Neuronal stem cell (in vitro differentiated cells): ENCODE data around the gene DNAAF8.

ENCODE experiments used
- DNase-seq: peaks from one replicate; pipeline ENCODE4 v3.0.0-alpha.2; 2013; ENCODE audit warnings: low spot score
- H2AFZ ChIP-seq: one replicate; pipeline ENCODE4 v1.6.1; 2013; ENCODE audit warnings: mild to moderate bottlenecking, low read length, inconsistent platforms
- H2AK5ac ChIP-seq: 2 replicates; pipeline ENCODE4 v1.6.1; 2013; ENCODE audit warnings: low read depth, mild to moderate bottlenecking, inconsistent platforms, low read length, moderate library complexity, mixed read lengths
- H2BK120ac ChIP-seq: 2 replicates; pipeline ENCODE4 v1.6.1; 2013; ENCODE audit warnings: low read depth, mild to moderate bottlenecking, inconsistent platforms, low read length, moderate library complexity, mixed read lengths
- H2BK12ac ChIP-seq: one replicate; pipeline ENCODE4 v1.6.1; 2013; ENCODE audit warnings: low read length, inconsistent platforms
- H2BK15ac ChIP-seq: 2 replicates; pipeline ENCODE4 v1.6.1; 2013; ENCODE audit warnings: mild to moderate bottlenecking, low read length, inconsistent platforms, mixed read lengths
- H2BK5ac ChIP-seq: one replicate; pipeline ENCODE4 v1.6.1; 2013; ENCODE audit warnings: inconsistent platforms, mild to moderate bottlenecking, low read length, moderate library complexity
- H3K14ac ChIP-seq: one replicate; pipeline ENCODE4 v1.6.1; 2013; ENCODE audit warnings: low read length, inconsistent platforms
- H3K18ac ChIP-seq: 2 replicates; pipeline ENCODE4 v1.6.1; 2013; ENCODE audit warnings: low read length, inconsistent platforms
- H3K23ac ChIP-seq: 2 replicates; pipeline ENCODE4 v1.6.1; 2013; ENCODE audit warnings: low read depth, mild to moderate bottlenecking, mixed read lengths, low read length, inconsistent platforms; ENCODE audit not compliant: poor library complexity
- H3K27ac ChIP-seq: replicated peaks from 3 replicates; pipeline ENCODE4 v1.5.1; 2013; ENCODE audit warnings: low read length, inconsistent platforms
- H3K27me3 ChIP-seq, 3 experiments: 2 replicates each; pipeline ENCODE4 v1.6.1; 2013; ENCODE audit warnings: low read length in 3 of 3, mild to moderate bottlenecking in 2 of 3, inconsistent platforms in 1 of 3, low read depth in 1 of 3, mixed read lengths in 1 of 3, moderate library complexity in 1 of 3; ENCODE audit not compliant: control insufficient read depth in 3 of 3, insufficient read depth in 3 of 3
- H3K36me3 ChIP-seq, 2 donors: replicated peaks in 1 of 2; 2 replicates each; pipeline ENCODE4 v1.6.1; 2013; ENCODE audit warnings: low read length in 2 of 2; ENCODE audit not compliant: control insufficient read depth in 2 of 2, insufficient read depth in 2 of 2
- H3K4ac ChIP-seq: 2 replicates; pipeline ENCODE4 v1.6.1; 2013; ENCODE audit warnings: inconsistent platforms, mild to moderate bottlenecking, low read length, moderate library complexity
- H3K4me1 ChIP-seq, 2 donors: 1 replicate in 1 of 2; 2 replicates in 1 of 2; pipeline ENCODE4 v1.6.1; 2013; ENCODE audit warnings: low read length in 2 of 2, low read depth in 1 of 2; ENCODE audit not compliant: control insufficient read depth in 2 of 2, insufficient read depth in 1 of 2
- H3K4me2 ChIP-seq: one replicate; pipeline ENCODE4 v1.6.1; 2013; ENCODE audit warnings: mild to moderate bottlenecking, low read length, inconsistent platforms; ENCODE audit not compliant: insufficient read depth, poor library complexity, severe bottlenecking
- H3K4me3 ChIP-seq, 2 donors: 2 replicates each; pipeline ENCODE4 v1.5.1; 2013; ENCODE audit warnings: low read length in 2 of 2, mild to moderate bottlenecking in 2 of 2, inconsistent platforms in 1 of 2, moderate library complexity in 1 of 2
- H3K79me1 ChIP-seq: one replicate; pipeline ENCODE4 v1.6.1; 2013; ENCODE audit warnings: low read depth, mild to moderate bottlenecking, inconsistent platforms, low read length, moderate library complexity
- H3K9ac ChIP-seq: one replicate; pipeline ENCODE4 v1.6.1; 2013; ENCODE audit warnings: mild to moderate bottlenecking, low read depth, low read length, inconsistent platforms; ENCODE audit not compliant: poor library complexity
- H3K9me3 ChIP-seq, 2 donors: replicated peaks in 1 of 2; 2 replicates each; pipeline versions ENCODE3 to v1.6.1; 2013; ENCODE audit warnings: low read length in 2 of 2, mild to moderate bottlenecking in 2 of 2, inconsistent platforms in 1 of 2, low read depth in 1 of 2, mixed read lengths in 1 of 2, moderate library complexity in 1 of 2; ENCODE audit not compliant: control insufficient read depth in 2 of 2, insufficient read depth in 1 of 2
- H4K8ac ChIP-seq: one replicate; pipeline ENCODE4 v1.6.1; 2013; ENCODE audit warnings: low read depth, mild to moderate bottlenecking, inconsistent platforms, low read length, moderate library complexity
- H4K91ac ChIP-seq: one replicate; pipeline ENCODE4 v1.6.1; 2013; ENCODE audit warnings: low read length, low read depth, mild to moderate bottlenecking, inconsistent platforms; ENCODE audit not compliant: poor library complexity
- WGBS, 2 donors: extraction: QIAGEN DNeasy Blood & Tissue Kit; methylation state at CpG; one replicate each; pipeline ENCODE4 v1.1.7; 2013; ENCODE audit warnings: missing lambda C conversion rate in 2 of 2, mixed read lengths in 1 of 2; ENCODE audit not compliant: insufficient read length in 2 of 2, insufficient replicate concordance in 1 of 2; ENCODE audit errors: extremely low coverage in 2 of 2; 5-methylcytosine and 5-hydroxymethylcytosine counted together

DNAAF8 gene

GRCh38 chr16:4746215-4746614 is 11.9 kb downstream of the DNAAF8 start:
- Histone ChIP-seq H2AK5ac (no peak overlapping the region), H3K23ac (no peak overlapping the region), H2BK120ac (no peak overlapping the region), H3K79me1 (no peaks in the 10 kb centered on the region), H3K4ac (no peak overlapping the region), H2BK15ac (no peak overlapping the region), H3K14ac (no peak overlapping the region), H3K27me3 (no peaks in the 10 kb centered on the region), H3K18ac (no peak overlapping the region), H3K36me3 (peaks cover 7 to 11% of the 10 kb centered on the region in 2 donors), H4K8ac (no peak overlapping the region), H2BK12ac (no peak overlapping the region), H3K4me1 (peaks cover 0 to 7% of the 10 kb centered on the region in 2 donors), H4K91ac (no peak overlapping the region), H2AFZ (no peak overlapping the region), H3K4me2 (no peak overlapping the region), H3K27ac (no peak overlapping the region), H3K9ac (no peak overlapping the region), H2BK5ac (no peak overlapping the region), H3K9me3 (no peaks in the 10 kb centered on the region), H3K4me3 (no peak overlapping the region)
- WGBS, 2 donors = no CpG with 5 or more reads among the region's 8 CpGs
- no peak for DNase-seq

- Histone ChIP-seq H3K4ac (no peak overlapping the region), H3K14ac (no peak overlapping the region), H3K36me3 (peaks cover 11 to 19% of the 10 kb centered on the region in 2 donors), H4K8ac (no peak overlapping the region), H2BK12ac (peak overlapping the region; percentile 19), H4K91ac (no peak overlapping the region), H3K23ac (peak overlapping the region; percentile 87), H2BK5ac (no peak overlapping the region), H2BK120ac (no peak overlapping the region), H3K4me3 (no peak overlapping the region), H3K4me2 (no peak overlapping the region), H3K27me3 (no peaks in the 10 kb centered on the region), H2AFZ (no peak overlapping the region), H3K79me1 (no peaks in the 10 kb centered on the region), H3K9ac (peak overlapping the region; percentile 80), H2AK5ac (peak overlapping the region; percentile 78), H3K27ac (peak overlapping the region; percentile 22), H3K18ac (no peak overlapping the region), H3K9me3 (no peaks in the 10 kb centered on the region), H3K4me1 (peaks cover 0 to 7% of the 10 kb centered on the region in 2 donors), H2BK15ac (no peak overlapping the region)
- no CpG with 5 or more reads among the region's 15 CpGs for WGBS, 2 donors
- DNase-seq = no peak
Measured at GRCh38 chr16:4746991-4747574, 12.7 kb downstream of the DNAAF8 start.

- Histone ChIP-seq H2BK15ac (no peak overlapping the region), H3K79me1 (no peaks in the 10 kb centered on the region), H3K27ac (no peak overlapping the region), H2BK120ac (no peak overlapping the region), H4K91ac (no peak overlapping the region), H3K4me1 (peaks cover 0 to 7% of the 10 kb centered on the region in 2 donors), H4K8ac (no peak overlapping the region), H3K23ac (peak overlapping the region; percentile 30), H3K4ac (no peak overlapping the region), H3K4me3 (no peak overlapping the region), H3K27me3 (no peaks in the 10 kb centered on the region), H2AK5ac (peak overlapping the region; percentile 69), H2AFZ (no peak overlapping the region), H3K18ac (no peak overlapping the region), H3K36me3 (peaks cover 16 to 29% of the 10 kb centered on the region in 2 donors), H3K9ac (peak overlapping the region; percentile 12), H3K9me3 (no peaks in the 10 kb centered on the region), H2BK5ac (peak overlapping the region; percentile 49), H3K14ac (no peak overlapping the region), H2BK12ac (no peak overlapping the region), H3K4me2 (no peak overlapping the region)
- DNase-seq = no peak
- no CpG with 5 or more reads among the region's 14 CpGs for WGBS, 2 donors
Measured at GRCh38 chr16:4747906-4748681, 13.8 kb downstream of the DNAAF8 start.

GRCh38 chr16:4748682-4749411 is 14.5 kb downstream of the DNAAF8 start:
- H4K91ac ChIP-seq = no peak overlapping the region
- no peak overlapping the region for H3K4ac ChIP-seq
- peak overlapping the region; percentile 30 for H3K23ac ChIP-seq
- no peak overlapping the region for H2AFZ ChIP-seq
- WGBS, 2 donors = no CpG with 5 or more reads among the region's 16 CpGs
- H3K4me1 ChIP-seq = peaks cover 0 to 7% of the 10 kb centered on the region in 2 donors
- H2BK12ac ChIP-seq = no peak overlapping the region
- no peak overlapping the region for H4K8ac ChIP-seq
- H2AK5ac ChIP-seq = peak overlapping the region; percentile 69
- H2BK120ac ChIP-seq = no peak overlapping the region
- H2BK5ac ChIP-seq = peak overlapping the region; percentile 49
- no peak overlapping the region for H2BK15ac ChIP-seq
- peak overlapping the region; percentile 12 for H3K9ac ChIP-seq
- no peaks in the 10 kb centered on the region for H3K9me3 ChIP-seq
- no peak overlapping the region for H3K27ac ChIP-seq
- H3K14ac ChIP-seq = no peak overlapping the region
- no peak for DNase-seq
- H3K4me3 ChIP-seq = no peak overlapping the region
- H3K4me2 ChIP-seq = no peak overlapping the region
- peaks cover 19 to 37% of the 10 kb centered on the region in 2 donors for H3K36me3 ChIP-seq
- no peaks in the 10 kb centered on the region for H3K27me3 ChIP-seq
- H3K79me1 ChIP-seq = no peaks in the 10 kb centered on the region
- no peak overlapping the region for H3K18ac ChIP-seq
